Ishikawa (cell line): ENCODE data around the gene SETDB1.

Experiments used
- CEBPB ChIP-seq: IDR thresholded peaks from 2 replicates; pipeline ENCODE4 v1.6.1; 2012
- EP300 ChIP-seq: IDR thresholded peaks from 2 replicates; pipeline ENCODE4 v1.6.1; 2012; ENCODE audit warnings: borderline replicate concordance

GRCh38 chr1:150912623-150913022, 13.5 kb upstream of the SETDB1 start:
- no peak for TF ChIP-seq CEBPB
- TF ChIP-seq EP300, result no peak
